GM23338 (cell line): ENCODE measurements around the gene EFR3B. TPM values are rescaled to one million over a fixed set of nuclear protein-coding genes. Genes with fewer than 3 reads are reported as not detected.

Experiments used
- ATAC-seq: fragments of 200-7000 bp; cut with Tn5 transposase; 3 replicates; pipeline ENCODE4 v1.9.1; 2020
- DNase-seq: peaks from one replicate; pipeline ENCODE4 v3.0.0-alpha.2; 2015; ENCODE audit warnings: low spot score
- H2AFZ ChIP-seq: fragments of 200-600 bp; sonication (generic); 2 replicates; pipeline ENCODE4 v1.8.0; 2016; ENCODE audit warnings: antibody characterized with exemption, mild to moderate bottlenecking, moderate library complexity
- H3F3A ChIP-seq: fragments of 200-600 bp; sonication (generic); replicated peaks from 2 replicates; pipeline ENCODE4 v1.8.0; 2017; ENCODE audit warnings: antibody characterized with exemption, mixed run types, low read depth
- H3K27ac ChIP-seq: fragments of 200-600 bp; sonication (generic); 2 replicates; pipeline ENCODE4 v1.6.1; 2016; ENCODE audit warnings: low read depth
- H3K27me3 ChIP-seq: fragments of 200-600 bp; sonication (generic); 2 replicates; pipeline ENCODE4 v1.8.0; 2016; ENCODE audit warnings: mild to moderate bottlenecking, mixed run types, moderate library complexity; ENCODE audit not compliant: insufficient read depth
- H3K36me3 ChIP-seq: fragments of 200-600 bp; sonication (generic); 2 replicates; pipeline ENCODE4 v1.8.0; 2016; ENCODE audit warnings: mild to moderate bottlenecking; ENCODE audit not compliant: insufficient read depth
- H3K4me1 ChIP-seq: fragments of 200-600 bp; sonication (generic); 2 replicates; pipeline ENCODE4 v1.8.0; 2016; ENCODE audit warnings: mild to moderate bottlenecking, moderate library complexity; ENCODE audit not compliant: insufficient read depth
- H3K4me2 ChIP-seq: fragments of 200-600 bp; sonication (generic); 2 replicates; pipeline ENCODE4 v1.7.1; 2017; ENCODE audit warnings: mixed run types
- H3K4me3 ChIP-seq: fragments of 200-600 bp; sonication (generic); 2 replicates; pipeline ENCODE4 v1.6.1; 2016; ENCODE audit warnings: mixed run types
- H3K79me2 ChIP-seq: fragments of 200-600 bp; sonication (generic); replicated peaks from 2 replicates; pipeline ENCODE4 v1.8.0; 2017; ENCODE audit warnings: mild to moderate bottlenecking; ENCODE audit not compliant: insufficient read depth
- H3K9me2 ChIP-seq: fragments of 200-600 bp; sonication (generic); 2 replicates; pipeline ENCODE4 v1.8.0; 2017; ENCODE audit not compliant: insufficient read depth
- H4K20me1 ChIP-seq: fragments of 200-600 bp; sonication (generic); replicated peaks from 2 replicates; pipeline ENCODE4 v1.8.0; 2017; ENCODE audit warnings: mild to moderate bottlenecking; ENCODE audit not compliant: insufficient read depth
- H3K27ac Mint-ChIP-seq: 2 replicates; pipeline ENCODE4 v1.8.0; 2020; ENCODE audit warnings: inconsistent platforms, mild to moderate bottlenecking, moderate library complexity, mixed read lengths
- H3K27me3 Mint-ChIP-seq: 3 replicates; pipeline ENCODE4 v1.8.0; 2022; ENCODE audit warnings: low read depth, mild to moderate bottlenecking, moderate library complexity, mixed read lengths, inconsistent platforms; ENCODE audit not compliant: insufficient read depth, poor library complexity
- H3K36me3 Mint-ChIP-seq: 3 replicates; pipeline ENCODE4 v1.8.0; 2021; ENCODE audit warnings: low read depth, mild to moderate bottlenecking, inconsistent platforms, moderate library complexity, mixed read lengths
- H3K4me1 Mint-ChIP-seq: 3 replicates; pipeline ENCODE4 v1.8.0; 2020; ENCODE audit warnings: mild to moderate bottlenecking, inconsistent platforms, mixed read lengths
- H3K4me3 Mint-ChIP-seq: 3 replicates; pipeline ENCODE4 v1.8.0; 2021; ENCODE audit warnings: moderate library complexity, mild to moderate bottlenecking, inconsistent platforms, mixed read lengths
- H3K9me3 Mint-ChIP-seq: 3 replicates; pipeline ENCODE4 v1.8.0; 2020; ENCODE audit warnings: moderate library complexity, mild to moderate bottlenecking, inconsistent platforms, mixed read lengths
- CREB1 ChIP-seq: fragments of 250-450 bp; sonication (Bioruptor Pico); IDR thresholded peaks from 2 replicates; pipeline ENCODE4 v1.5.0; 2020; ENCODE audit warnings: low read depth, mild to moderate bottlenecking, moderate library complexity
- CTCF ChIP-seq, 2 experiments: fragments of 200-600 bp in 1 of 2; sonication (generic) in 1 of 2; conservative IDR thresholded peaks; 2 replicates each; pipeline versions ENCODE4 v1.5.1 to v1.6.1; 2016 to 2017; ENCODE audit warnings: antibody characterized with exemption in 2 of 2, low read depth in 2 of 2, mild to moderate bottlenecking in 2 of 2, moderate library complexity in 1 of 2
- EZH2 ChIP-seq: fragments of 200-600 bp; sonication (generic); IDR thresholded peaks from one replicate; pipeline ENCODE4 v1.8.0; 2017; ENCODE audit warnings: antibody characterized with exemption, mild to moderate bottlenecking, low read depth; ENCODE audit not compliant: unreplicated experiment
- EZH2phosphoT487 ChIP-seq: fragments of 200-600 bp; sonication (generic); IDR thresholded peaks from one replicate; pipeline ENCODE4 v1.8.1; 2018; ENCODE audit warnings: antibody characterized with exemption; ENCODE audit not compliant: unreplicated experiment
- JUNB ChIP-seq: IDR thresholded peaks from one replicate; pipeline ENCODE4 v1.6.1; 2016; ENCODE audit warnings: antibody characterized with exemption; ENCODE audit not compliant: unreplicated experiment
- NANOG ChIP-seq: IDR thresholded peaks from 2 replicates; pipeline ENCODE4 v1.6.1; 2016; ENCODE audit warnings: antibody characterized with exemption, borderline replicate concordance
- POLR2AphosphoS5 ChIP-seq: IDR thresholded peaks from 2 replicates; pipeline ENCODE4 v1.6.1; 2016; ENCODE audit warnings: antibody characterized with exemption, low read depth
- REST ChIP-seq: IDR thresholded peaks from one replicate; pipeline ENCODE4 v1.6.1; 2018; ENCODE audit warnings: antibody characterized with exemption; ENCODE audit not compliant: unreplicated experiment
- ZNF114 ChIP-seq: fragments of 250-450 bp; sonication (Bioruptor Pico); IDR thresholded peaks from 2 replicates; pipeline ENCODE4 v1.5.0; 2020; ENCODE audit warnings: mild to moderate bottlenecking, moderate library complexity
- ZNF462 ChIP-seq: fragments of 250-450 bp; sonication (Bioruptor Pico); IDR thresholded peaks from 2 replicates; pipeline ENCODE4 v1.5.0; 2020; ENCODE audit warnings: mild to moderate bottlenecking, moderate library complexity
- polyA plus RNA-seq: library from polyadenylated mRNA; unstranded; fragments of >200 nt; fragmentation: Nextera tagmentation; extraction: Ambion mirVana; gene quantifications from 2 replicates; pipeline ENCODE4 v1.2.1, GENCODE V29; 2016
- total RNA-seq: library from RNA; depleted of rRNA; stranded (reverse); fragments of >200 nt; shearing (Covaris generic); gene quantifications from 2 replicates; pipeline ENCODE4 v1.2.3, GENCODE V29; 2014

The EFR3B gene
- total and polyA plus RNA-seq, 2 experiments from 2014 or later = 3.3 to 10.7 TPM

GRCh38 chr2:25039126-25039525, 2.8 kb upstream of the EFR3B start:
- Mint-ChIP-seq H3K4me3 (no peak overlapping the region), H3K36me3 (no peaks in the 10 kb centered on the region; the same call in 2 of the 3 replicates), H3K27me3 (peaks cover 31% of the 10 kb centered on the region), H3K27ac (no peak overlapping the region), H3K9me3 (no peaks in the 10 kb centered on the region), H3K4me1 (peaks cover 15% of the 10 kb centered on the region)
- Histone ChIP-seq H3K4me3 (no peak overlapping the region), H2AFZ (no peak overlapping the region), H3K36me3 (no peaks in the 10 kb centered on the region), H3K4me1 (peaks cover 11% of the 10 kb centered on the region), H3K9me2 (no peaks in the 10 kb centered on the region), H4K20me1 (0 out of 2 replicates have a peak, but pooled peaks cover 3% of the 10 kb centered on the region), H3K4me2 (no peak overlapping the region), H3K27ac (no peak overlapping the region), H3F3A (peaks cover 8% of the 10 kb centered on the region; the same call in 1 of the 2 replicates), H3K79me2 (0 out of 2 replicates have a peak, but pooled peaks cover 3% of the 10 kb centered on the region), H3K27me3 (peaks cover 24% of the 10 kb centered on the region)
- TF ChIP-seq NANOG = no peak
- no peak for TF ChIP-seq EZH2
- TF ChIP-seq ZNF114 = no peak
- no peak for TF ChIP-seq JUNB
- no peak for TF ChIP-seq EZH2phosphoT487
- no peak for TF ChIP-seq REST
- ATAC-seq (no peak), DNase-seq (no peak)

GRCh38 chr2:25041307-25041927, 459 bp upstream of the EFR3B start:
- Mint-ChIP-seq H3K36me3 (no peaks in the 10 kb centered on the region; the same call in 2 of the 3 replicates), H3K4me1 (peaks cover 27% of the 10 kb centered on the region), H3K27me3 (peaks cover 34% of the 10 kb centered on the region), H3K27ac (no peak overlapping the region), H3K4me3 (peak overlapping the region; percentile 84), H3K9me3 (no peaks in the 10 kb centered on the region)
- H3K27me3 ChIP-seq = peaks cover 33% of the 10 kb centered on the region
- H3K36me3 ChIP-seq = no peaks in the 10 kb centered on the region
- H3K9me2 ChIP-seq = no peaks in the 10 kb centered on the region
- H3K4me3 ChIP-seq = peak overlapping the region; percentile 85
- peak; percentile 60 for ATAC-seq
- peaks cover 8% of the 10 kb centered on the region; the same call in 1 of the 2 replicates for H3F3A ChIP-seq
- no peak overlapping the region for H3K27ac ChIP-seq
- peaks cover 11% of the 10 kb centered on the region for H3K4me1 ChIP-seq
- 0 out of 2 replicates have a peak, but pooled peaks cover 5% of the 10 kb centered on the region for H4K20me1 ChIP-seq
- peak; percentile 94 for DNase-seq
- peak overlapping the region; percentile 99 for H2AFZ ChIP-seq
- 0 out of 2 replicates have a peak, but pooled peaks cover 3% of the 10 kb centered on the region for H3K79me2 ChIP-seq
- peak overlapping the region; percentile 97 for H3K4me2 ChIP-seq
- TF ChIP-seq ZNF462 = no peak
- TF ChIP-seq CREB1 = no peak
- TF ChIP-seq CTCF (conservative IDR thresholded peaks at IDR 0.05; ENCODE audit: low read depth in 2 of 2) = peak; percentile 40 to 41
- peak; percentile 77 for TF ChIP-seq POLR2AphosphoS5
